HL-60 (cell line): ENCODE measurements around the gene MTR.

Experiments used
- DNase-seq, 2 experiments: peaks; one replicate each; pipeline ENCODE4 v3.0.0-alpha.2; 2010 to 2020; ENCODE audit warnings: low read depth in 1 of 2, low spot score in 1 of 2
- H3K27ac ChIP-seq: fragments of 250-450 bp; sonication (Bioruptor Pico); replicated peaks from 2 replicates; pipeline ENCODE4 v1.5.1; 2020; ENCODE audit warnings: mild to moderate bottlenecking, moderate library complexity
- H3K27me3 ChIP-seq: fragments of 250-450 bp; sonication (Bioruptor Pico); 2 replicates; pipeline ENCODE4 v1.5.1; 2021; ENCODE audit warnings: mild to moderate bottlenecking, moderate library complexity; ENCODE audit not compliant: insufficient read depth, poor library complexity, severe bottlenecking
- H3K4me3 ChIP-seq: replicated peaks from 2 replicates; pipeline ENCODE4 v1.5.1; 2011; ENCODE audit warnings: mild to moderate bottlenecking, control low read depth, low read length; ENCODE audit not compliant: insufficient read depth
- CTCF ChIP-seq: IDR thresholded peaks from one replicate; pipeline ENCODE4 v1.5.1; 2011; ENCODE audit warnings: low read length, control low read depth, inconsistent platforms; ENCODE audit not compliant: insufficient read depth
- GABPA ChIP-seq: IDR thresholded peaks from 2 replicates; pipeline ENCODE4 v1.6.1; 2012; ENCODE audit warnings: low read depth
- POLR2AphosphoS5 ChIP-seq: IDR thresholded peaks from 2 replicates; pipeline ENCODE4 v1.6.1; 2012; ENCODE audit warnings: low read depth
- REST ChIP-seq: IDR thresholded peaks from 2 replicates; pipeline ENCODE4 v1.6.1; 2012; ENCODE audit warnings: low read depth; ENCODE audit not compliant: insufficient replicate concordance
- SPI1 ChIP-seq: IDR thresholded peaks from 2 replicates; pipeline ENCODE4 v1.6.1; 2012; ENCODE audit warnings: low read depth, mild to moderate bottlenecking, borderline replicate concordance

Gene MTR

GRCh38 chr1:236785477-236785876, 9.6 kb upstream of the MTR start:
- TF ChIP-seq POLR2AphosphoS5 = no peak
- no peak for TF ChIP-seq GABPA
- no peak for TF ChIP-seq CTCF
- no peak for TF ChIP-seq SPI1
- no peak for TF ChIP-seq REST
- Histone ChIP-seq H3K4me3 (no peak overlapping the region), H3K27ac (no peak overlapping the region), H3K27me3 (no peaks in the 10 kb centered on the region)
- no peak for DNase-seq

GRCh38 chr1:236786453-236786852, 8.6 kb upstream of the MTR start:
- DNase-seq = no peak
- no peak overlapping the region for H3K4me3 ChIP-seq

GRCh38 chr1:236794585-236795034, 482 bp upstream of the MTR start:
- Histone ChIP-seq H3K27me3 (no peaks in the 10 kb centered on the region), H3K27ac (peak overlapping the region; percentile 97), H3K4me3 (peak overlapping the region; percentile 27)
- no peak for DNase-seq
- TF ChIP-seq GABPA = no peak
- no peak for TF ChIP-seq POLR2AphosphoS5
- TF ChIP-seq REST = peak; percentile 7
- TF ChIP-seq SPI1 = no peak
- no peak for TF ChIP-seq CTCF

More at GRCh38 chr1:236786453-236786852, 8.6 kb upstream of the MTR start:
- TF ChIP-seq SPI1 = no peak
- no peak for TF ChIP-seq POLR2AphosphoS5
- no peak for TF ChIP-seq CTCF
- no peak for TF ChIP-seq GABPA
- TF ChIP-seq REST = no peak
- Histone ChIP-seq H3K27ac (no peak overlapping the region), H3K27me3 (no peaks in the 10 kb centered on the region)
